GM19043 (cell line): ENCODE data around the gene MAP7D3.
"Not testable (repeated sequence)": the region's sequence is repeated elsewhere in the genome, so short reads cannot be mapped to it uniquely, and the experiment has no call there.

ENCODE experiments used
- ATAC-seq: cut with Tn5 transposase; IDR thresholded peaks from one replicate; pipeline ENCODE4 v1.9.1; 2021; ENCODE audit warnings: low read depth; ENCODE audit not compliant: unreplicated experiment

Gene MAP7D3

DNA sequence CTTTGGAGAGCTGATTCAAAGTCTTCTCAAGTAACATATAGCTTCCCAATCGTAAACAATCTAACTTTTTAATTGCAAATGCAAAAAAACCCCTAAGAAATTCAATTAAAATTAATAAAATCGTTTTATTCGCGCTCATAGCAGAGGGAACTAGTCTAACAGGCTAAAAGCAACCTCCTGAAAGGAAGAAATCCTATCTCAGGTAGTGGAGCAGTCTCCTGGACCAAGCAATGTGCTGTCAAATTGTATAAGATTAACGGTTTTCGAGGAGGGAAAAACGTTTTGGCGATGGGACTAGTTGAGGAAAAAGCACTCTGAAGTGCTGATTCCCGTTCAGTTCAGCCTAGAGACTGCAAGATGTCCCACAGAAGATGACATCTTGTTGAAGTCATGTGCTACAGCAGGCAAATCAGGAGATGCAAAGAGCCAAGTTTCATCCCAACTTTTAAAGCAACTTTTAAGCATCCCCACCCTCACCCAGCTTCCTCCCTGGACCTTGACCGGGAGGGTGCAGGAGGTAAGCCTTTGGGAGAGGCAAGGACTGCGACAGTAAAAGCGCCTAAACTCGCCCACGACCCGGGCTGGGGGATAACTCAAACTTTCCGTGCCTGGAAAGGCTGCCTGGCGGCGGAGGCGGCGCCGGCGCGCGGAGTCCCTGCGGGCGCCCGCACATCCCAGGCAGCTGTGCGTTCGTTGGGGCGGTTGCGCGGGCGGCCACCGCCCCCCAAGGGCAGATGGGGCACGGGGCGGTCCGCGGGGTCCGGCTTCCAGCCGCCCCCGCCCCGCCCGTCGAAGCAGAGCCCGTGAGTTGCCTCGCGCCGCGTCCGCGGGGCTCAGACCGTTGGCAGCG lies 784 bp downstream of the MAP7D3 start:
- peak; percentile 29 for ATAC-seq

DNA sequence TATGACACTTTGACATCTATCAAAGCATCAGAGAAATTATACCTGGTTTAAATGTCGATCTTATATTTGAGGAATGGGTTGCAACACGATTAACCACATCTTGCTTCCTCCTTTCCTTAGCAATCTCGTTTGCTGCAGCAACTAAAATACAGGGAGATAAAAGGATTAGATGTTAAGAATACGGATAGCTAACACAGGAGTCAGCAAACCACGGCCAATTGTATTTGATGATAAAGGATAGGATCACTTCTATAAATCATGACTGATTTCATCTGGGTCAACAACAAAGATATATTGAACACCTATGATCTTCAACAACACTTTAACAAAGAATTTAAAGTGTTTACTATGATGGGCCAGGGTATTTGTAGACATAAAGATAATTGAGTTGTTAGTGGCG lies 5.0 kb downstream of the MAP7D3 start:
- no peak for ATAC-seq

DNA sequence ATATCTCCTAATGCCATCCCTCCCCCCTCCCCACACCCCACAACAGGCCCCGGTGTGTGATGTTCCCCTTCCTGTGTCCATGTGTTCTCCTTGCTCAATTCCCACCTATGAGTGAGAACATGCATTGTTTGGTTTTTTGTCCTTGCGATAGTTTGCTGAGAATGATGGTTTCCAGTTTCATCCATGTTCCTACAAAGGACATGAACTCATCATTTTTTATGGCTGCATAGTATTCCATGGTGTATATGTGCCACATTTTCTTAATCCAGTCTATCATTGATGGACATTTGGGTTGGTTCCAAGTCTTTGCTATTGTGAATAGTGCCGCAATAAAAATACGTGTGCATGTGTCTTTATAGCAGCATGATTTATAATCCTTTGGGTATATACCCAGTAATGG lies 13.4 kb downstream of the MAP7D3 start:
- not testable (repeated sequence) for ATAC-seq

DNA sequence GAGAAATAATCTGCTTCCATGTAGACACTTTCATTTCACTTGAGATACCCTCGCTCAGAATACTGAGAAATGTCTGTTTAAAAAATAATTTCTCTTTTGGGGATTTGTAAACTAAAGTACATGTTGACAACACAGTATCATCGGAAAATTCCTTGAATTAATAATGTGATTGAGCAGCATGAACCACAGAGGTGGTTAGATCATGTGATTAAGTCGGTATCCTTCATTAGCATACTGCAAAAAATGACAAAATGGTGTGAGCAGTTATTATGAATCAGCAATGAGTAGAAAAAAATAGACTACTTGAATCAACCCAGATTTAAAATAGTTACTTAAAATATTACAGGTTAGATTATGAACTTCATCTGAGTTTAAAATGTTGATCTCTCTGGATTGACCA lies 14.1 kb downstream of the MAP7D3 start:
- no peak for ATAC-seq

- ATAC-seq = no peak
Observed at GRCh38 chrX:136228839-136229207, 22.4 kb downstream of the MAP7D3 start.

GRCh38 chrX:136227948-136228838 lies 23.0 kb downstream of the MAP7D3 start:
- ATAC-seq = no peak

DNA sequence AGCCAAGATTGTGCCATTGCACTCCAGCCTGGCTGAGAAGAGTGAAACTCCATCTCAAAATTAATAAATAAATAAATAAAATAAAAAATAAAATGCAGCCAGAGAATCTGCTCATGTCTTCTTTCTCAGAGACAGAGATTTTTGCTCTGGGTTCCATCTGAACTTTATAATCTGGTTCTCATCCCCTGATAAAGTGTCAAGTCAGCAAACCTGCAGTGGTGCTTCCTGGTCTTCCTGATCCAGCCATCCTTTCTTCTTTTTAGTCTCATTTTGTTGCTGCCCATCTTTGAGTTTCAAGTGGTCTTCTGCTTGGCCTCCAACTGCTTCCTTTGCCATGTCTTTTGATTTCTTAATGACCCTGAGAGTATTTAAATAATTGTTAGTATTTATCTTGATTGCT lies 24.1 kb downstream of the MAP7D3 start:
- ATAC-seq = no peak

- ATAC-seq = no peak
Observed at GRCh38 chrX:136221851-136222513, 29.2 kb downstream of the MAP7D3 start.

DNA sequence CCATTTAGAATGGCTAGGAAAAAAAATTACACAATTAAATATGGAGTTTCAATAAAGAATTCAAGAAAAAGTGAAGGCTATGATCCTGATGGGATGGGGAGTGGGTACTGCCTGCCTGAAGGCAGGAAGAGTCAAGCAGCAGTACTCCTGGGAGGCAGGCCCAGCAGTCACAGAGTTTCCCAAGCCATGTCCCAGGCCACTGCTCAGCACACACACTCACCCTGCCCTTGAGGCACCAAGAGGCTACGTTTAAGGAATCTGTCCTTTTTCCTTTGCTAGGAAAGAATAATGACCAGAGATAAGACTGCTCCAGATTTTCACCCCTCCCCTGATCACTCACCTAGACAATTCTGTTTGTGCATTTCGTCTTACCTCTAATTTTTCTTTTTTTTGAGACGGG lies 30.2 kb downstream of the MAP7D3 start:
- ATAC-seq = no peak

GRCh38 chrX:136220540-136220939 lies 30.7 kb downstream of the MAP7D3 start:
- ATAC-seq = no peak

- no peak for ATAC-seq
Observed at GRCh38 chrX:136219893-136220292, 31.3 kb downstream of the MAP7D3 start.

GRCh38 chrX:136215559-136215958 lies 35.6 kb downstream of the MAP7D3 start:
- no peak for ATAC-seq

DNA sequence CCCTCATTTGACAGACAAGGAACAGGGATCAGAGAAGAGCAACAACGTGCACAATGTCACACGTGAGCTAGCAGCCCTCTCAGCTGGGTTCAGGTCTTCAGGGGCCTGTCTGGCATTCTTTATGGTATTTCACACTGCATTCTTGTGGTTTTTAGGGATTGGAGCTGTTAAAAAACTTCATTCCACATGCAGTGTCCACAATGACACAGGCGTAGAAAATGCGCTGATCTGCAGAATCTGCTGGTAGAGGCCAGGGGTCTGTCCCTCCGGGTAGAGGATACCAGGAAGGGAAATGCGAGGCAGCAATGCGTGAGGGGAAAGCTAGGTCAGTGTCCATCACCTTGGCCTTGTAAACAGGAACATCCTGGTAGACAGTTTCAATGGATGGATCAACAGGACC lies 36.6 kb downstream of the MAP7D3 start:
- no peak for ATAC-seq

DNA sequence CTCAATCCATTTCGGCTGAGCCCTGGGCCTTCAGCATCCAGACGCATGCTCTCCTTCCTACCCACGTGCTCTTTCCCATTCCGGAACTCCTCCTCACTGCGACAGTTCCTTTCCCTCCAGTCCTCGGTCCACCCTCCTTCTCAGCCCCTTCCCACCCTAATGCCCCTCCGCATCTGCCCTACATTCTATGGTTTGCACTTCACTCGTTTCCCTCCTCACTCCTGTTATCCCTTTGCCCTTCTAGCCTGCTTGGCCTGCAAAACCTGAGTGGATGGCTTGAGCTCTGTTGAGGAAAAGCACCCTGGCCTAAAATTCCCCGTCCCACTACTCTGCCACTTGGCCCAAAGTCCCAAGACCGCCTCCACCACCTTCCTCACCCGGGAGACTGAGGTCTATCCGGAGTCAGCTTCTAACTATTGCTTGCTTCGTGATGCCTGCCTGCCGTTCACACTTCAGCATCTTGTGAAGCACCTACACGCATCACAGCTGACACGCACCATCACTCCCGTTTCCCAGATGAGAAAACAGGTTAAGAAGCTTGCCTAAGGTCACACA lies 38.6 kb downstream of the MAP7D3 start:
- no peak for ATAC-seq

GRCh38 chrX:136211766-136212556 lies 39.2 kb downstream of the MAP7D3 start:
- no peak for ATAC-seq

- no peak for ATAC-seq
Observed at GRCh38 chrX:136210806-136211205, 40.4 kb downstream of the MAP7D3 start.

GRCh38 chrX:136210243-136210642 lies 41.0 kb downstream of the MAP7D3 start:
- peak; percentile 56 for ATAC-seq

- no peak for ATAC-seq
Observed at GRCh38 chrX:136209751-136210150, 41.4 kb downstream of the MAP7D3 start.

DNA sequence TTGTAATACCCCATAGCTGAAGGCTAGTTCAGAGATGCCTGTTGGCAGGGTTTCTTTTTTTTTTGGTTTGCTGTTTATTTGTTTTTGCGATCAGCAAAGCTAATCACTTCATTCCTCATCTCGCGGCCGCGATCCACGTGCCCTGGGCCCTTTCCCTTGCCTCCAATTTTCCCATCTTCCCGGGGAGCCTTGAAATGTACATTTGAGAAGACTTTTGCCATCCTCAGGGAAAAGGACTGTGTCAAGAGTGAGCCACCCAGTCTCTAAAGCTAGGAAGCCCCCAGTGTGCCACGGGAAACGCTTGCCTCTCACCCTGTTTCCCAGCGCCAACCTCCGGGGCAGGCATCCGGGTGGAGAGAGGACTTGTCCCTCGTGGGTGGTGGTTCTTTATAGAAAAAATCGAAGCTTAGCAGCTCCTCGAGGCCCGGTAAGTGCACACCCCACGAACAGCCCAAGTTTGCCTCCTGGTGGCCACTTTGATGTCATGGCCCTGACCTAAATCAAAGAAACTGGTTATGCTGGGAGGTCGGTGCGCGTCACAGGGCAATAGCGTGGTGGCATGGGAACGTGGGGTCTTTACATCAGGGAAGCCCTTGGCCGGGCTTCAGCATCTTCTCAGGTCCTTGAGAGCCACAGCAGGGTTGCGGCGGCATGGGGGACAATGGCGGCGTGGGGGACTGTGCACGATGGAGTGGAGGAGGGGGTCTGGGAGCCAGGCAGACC lies 42.0 kb downstream of the MAP7D3 start:
- ATAC-seq = no peak
